CD1c-positive myeloid dendritic cell (primary cell): ENCODE data around the gene CELA3B.
A peak's percentile ranks its signal among the peaks of the same experiment; 100 is the strongest.
"Not testable (repeated sequence)": the region's sequence is repeated elsewhere in the genome, so short reads cannot be mapped to it uniquely, and the experiment has no call there.

Experiments
- DNase-seq: peaks from one replicate; pipeline ENCODE4 v3.0.0-alpha.2; 2016; ENCODE audit errors: extremely low spot score

CELA3B gene

DNA sequence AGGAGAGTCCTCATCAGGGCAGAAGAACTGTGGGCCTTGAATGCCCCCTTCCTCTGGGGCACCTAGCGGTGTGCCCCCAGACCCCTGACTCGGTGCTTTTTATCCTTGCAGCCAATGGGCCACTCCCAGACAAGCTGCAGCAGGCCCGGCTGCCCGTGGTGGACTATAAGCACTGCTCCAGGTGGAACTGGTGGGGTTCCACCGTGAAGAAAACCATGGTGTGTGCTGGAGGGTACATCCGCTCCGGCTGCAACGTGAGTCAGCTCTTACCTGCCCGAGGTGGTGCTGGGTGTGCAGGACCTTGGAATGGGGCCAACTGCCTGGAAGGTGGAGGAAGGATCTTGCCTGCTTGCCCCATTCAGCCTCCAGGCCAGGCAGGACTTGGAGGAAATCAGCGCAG lies 30.4 kb downstream of the CELA3B start:
- not testable (repeated sequence) for DNase-seq

DNA sequence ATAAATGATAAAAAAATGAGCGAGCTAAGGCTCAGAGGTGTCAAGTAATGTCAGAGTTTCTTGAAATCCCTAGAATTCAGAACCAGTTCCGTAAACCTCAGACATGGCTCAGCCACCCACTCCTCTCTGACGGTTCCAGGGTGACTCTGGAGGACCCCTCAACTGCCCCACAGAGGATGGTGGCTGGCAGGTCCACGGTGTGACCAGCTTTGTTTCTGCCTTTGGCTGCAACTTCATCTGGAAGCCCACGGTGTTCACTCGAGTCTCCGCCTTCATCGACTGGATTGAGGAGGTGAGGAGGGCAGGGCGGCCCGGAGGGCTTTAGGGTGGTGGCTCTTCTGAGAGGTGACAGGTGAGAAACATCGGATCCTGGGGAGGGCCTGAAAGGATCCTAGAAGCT lies 32.7 kb downstream of the CELA3B start:
- DNase-seq, result not testable (repeated sequence)

DNA sequence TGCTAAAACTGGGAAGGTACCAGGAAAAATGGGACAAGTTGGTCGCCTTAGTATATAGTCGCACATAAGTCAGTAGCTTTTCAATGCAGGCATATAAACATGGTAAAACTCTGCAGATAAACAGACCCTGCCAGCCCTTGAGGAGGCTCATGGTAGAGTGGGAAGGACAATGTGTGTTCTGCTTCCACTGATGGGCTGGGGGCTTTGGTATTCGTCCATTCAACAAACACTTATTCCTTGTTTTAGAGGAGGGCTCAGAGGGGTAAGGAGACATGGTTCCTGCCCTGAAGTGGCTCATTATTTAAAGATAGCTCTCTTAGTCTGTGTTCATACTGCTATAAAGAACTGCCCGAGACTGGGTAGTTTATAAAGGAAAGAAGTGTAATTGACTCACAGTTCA lies 35.9 kb downstream of the CELA3B start:
- not testable (repeated sequence) for DNase-seq

DNA sequence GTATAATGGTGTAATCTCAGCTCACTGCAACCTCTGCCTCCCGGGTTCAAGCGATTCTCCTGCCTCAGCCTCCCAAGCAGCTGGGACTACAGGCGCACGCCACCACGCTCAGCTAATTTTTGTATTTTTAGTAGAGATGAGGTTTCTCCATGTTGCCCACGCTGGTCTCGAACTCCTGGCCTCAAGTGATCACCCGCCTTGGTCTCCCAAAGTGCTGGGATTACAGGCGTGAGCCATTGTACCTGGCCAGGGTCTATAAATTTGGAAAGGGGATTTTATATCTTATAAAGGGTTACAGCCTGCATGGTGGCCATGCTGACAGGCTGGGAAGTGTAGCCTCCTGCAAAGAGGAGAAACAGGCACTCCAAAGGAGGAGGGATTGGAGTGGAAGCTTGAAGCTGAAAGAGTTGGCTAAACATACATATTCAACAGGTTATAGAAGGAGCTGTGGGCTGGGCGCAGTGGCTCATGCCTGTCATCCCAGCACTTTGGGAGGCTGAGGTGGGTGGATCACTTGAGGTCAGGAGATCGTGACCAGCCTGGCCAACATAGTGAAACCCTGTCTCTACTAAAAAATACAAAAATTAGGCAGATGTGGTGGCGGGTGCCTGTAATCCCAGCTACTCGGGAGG lies 37.9 kb downstream of the CELA3B start:
- DNase-seq, result not testable (repeated sequence)

DNA sequence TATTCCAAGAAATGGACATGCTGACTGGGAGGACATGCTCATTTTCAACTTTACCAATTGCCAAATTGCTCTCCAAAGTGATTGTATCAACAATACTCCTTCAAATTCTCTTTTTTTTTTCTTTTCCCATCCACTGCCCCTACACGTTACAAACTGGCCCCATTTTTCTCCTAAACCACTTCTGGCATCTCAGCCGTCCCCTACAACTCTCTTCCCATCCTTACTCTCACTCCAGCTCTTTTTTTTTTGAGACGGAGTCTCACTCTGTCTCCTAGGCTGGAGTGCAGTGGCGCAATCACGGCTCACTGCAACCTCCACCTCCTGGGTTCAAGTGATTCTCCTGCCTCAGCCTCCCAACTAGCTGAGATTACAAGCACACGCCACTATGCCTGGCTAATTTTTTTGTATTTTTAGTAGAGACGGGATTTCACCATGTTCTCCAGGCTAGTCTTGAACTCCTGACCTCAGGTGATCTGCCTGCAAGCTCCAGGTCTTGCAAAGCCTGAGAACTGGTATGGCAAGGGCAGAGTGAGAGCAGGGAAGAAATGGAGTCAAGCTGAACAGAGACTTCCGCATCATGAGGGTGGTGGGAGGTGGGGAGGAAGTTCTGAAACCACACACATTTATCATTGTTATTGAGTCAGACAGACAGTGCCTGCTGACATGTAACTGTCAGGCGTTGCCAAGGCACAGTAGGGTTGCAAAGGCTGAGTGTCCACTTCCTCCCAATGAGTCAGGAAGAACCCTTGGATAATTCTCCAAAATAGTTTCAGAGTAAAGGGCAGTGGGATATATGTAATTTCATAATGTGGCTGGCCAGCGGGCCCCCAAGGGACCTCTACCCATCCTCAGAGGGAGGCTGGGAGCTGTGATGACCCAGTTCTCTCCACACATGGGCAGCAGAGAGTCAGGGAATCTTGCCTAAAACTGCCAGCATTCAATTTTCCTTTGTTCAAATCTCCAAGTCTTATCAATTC lies 42.0 kb downstream of the CELA3B start:
- peak; percentile 96 for DNase-seq

DNA sequence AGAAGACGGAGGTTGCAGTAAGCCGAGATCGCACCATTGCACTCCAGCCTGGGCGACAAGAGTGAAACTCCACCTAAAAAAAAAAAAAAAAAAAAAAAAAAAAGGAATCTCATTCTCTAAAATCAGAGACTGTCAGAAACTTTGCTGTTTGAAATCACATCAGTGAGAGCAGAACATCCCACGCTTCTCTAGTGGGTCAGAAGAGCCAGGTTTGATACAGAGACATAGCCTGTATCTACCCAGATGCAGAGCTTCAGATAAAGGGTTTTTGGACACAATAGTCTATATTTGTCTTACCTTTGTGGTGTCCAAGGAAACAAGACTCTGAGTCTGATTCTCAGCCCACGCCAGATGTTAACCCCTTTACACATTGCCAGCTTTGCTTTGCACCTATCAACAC lies 44.2 kb downstream of the CELA3B start:
- DNase-seq, result no peak

DNA sequence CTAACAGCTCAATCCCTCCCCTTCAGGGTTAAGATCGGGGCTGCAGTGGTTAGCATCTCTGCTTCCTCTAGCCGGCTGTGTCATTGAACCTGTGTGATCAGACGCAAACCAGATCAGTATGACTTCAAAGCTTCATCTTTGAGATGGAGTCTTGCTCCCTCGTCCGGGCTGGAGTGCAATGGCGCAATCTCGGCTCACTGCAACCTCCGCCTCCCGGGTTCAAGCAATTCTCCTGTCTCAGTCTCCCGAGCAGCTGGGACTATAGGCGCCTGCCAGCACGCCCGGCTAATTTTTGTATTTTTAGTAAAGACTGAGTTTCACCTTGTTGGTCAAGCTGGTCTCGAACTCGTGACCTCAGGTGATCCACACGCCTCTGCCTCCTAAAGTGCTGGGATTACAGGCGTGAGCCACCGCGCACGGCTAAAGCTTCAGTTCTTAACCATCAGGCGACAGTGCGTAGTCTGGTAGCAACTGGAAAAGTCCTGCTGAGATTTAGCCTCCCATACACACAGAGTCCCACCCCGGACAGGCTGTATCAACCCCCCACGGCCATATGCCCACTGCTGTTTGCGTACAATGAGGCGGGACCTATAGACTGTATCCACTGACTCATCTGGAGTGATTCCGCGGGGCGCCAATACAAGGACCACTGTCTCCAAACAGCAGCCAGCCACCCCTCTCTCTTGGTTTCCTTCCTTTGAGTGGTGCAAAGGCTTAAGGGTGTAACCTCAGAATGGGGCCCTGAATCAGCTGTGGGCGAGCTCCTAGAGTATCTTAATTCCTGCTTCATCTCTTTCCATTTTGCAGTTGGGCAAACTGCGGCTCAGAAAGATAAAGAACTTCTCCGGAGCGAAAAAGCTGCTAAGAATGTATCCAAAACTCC lies 47.9 kb downstream of the CELA3B start:
- peak; percentile 74 for DNase-seq

DNA sequence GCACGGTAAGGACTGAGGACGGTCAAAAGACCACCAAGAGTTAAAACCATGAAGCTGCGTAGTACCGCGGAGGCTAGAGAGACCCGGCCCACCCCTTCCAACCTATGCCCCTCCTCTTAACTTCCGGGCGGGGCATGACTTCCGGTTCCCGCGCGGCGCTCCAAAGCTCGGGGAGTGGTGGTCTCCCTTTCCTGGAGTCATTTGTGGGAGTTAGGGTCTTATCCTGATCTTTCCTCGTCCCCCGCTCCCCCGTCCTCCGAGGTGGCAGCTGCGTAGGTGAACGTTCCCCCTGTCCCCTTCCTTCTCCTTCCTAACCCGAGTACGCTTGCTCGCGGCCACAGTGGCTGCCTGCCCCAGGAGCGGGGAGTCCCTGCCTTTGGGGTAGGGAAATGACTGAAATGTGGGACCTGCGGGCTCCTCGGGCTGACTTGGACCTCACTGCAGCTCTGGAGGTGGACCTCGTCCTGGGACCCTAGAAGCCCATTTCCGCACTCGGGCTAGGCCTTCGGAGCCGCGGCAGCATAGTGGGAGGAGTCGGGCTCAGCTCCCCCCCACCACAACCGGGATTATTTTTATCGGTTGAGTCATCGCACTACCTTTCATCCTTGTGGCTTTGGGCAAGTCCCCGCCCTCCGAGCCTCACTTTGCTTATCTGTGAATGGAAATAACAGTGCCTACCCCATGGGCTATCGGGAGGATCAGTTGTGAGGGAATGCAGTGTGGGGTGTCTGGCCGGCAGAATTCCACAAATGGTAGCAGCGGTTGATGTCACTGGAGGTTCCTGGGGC lies 48.7 kb downstream of the CELA3B start:
- peak; percentile 90 for DNase-seq

DNA sequence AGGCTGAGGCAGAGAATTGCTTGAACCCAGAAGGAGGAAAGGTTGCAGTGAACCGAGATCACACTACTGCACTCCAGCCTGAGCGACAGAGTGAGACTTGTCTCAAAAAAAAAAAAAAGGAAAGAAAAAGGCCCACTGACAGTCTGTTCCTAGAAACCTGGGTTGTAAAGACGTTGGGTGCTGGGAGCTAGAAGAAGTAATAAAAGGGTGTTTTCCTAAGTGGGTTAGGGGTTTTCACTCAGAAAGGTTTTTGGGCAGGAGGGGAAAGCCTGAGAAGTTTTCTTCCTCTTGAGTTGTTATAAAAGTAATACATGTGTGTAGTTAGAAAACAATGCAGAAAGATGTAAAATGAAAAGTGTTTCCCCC lies 50.1 kb downstream of the CELA3B start:
- no peak for DNase-seq

DNA sequence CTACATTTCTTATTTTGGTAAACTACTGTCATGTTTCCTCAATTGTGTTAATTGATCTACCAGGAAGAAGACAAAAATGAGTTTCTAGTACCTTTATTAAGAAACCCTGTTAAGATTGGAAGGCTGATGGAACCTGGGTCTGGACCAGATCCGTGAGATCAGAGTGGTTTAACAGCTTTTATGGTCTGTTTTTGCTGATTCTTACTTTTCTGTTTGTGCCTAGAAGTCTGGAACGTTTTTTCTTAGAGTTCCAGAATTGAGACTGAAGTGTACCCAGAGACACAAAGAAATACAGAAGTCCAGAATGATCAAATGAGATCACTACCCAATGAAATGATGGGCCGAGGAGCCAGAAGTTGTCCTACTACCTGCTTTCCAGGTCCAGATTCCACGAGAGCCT lies 53.2 kb downstream of the CELA3B start:
- DNase-seq, result no peak

DNA sequence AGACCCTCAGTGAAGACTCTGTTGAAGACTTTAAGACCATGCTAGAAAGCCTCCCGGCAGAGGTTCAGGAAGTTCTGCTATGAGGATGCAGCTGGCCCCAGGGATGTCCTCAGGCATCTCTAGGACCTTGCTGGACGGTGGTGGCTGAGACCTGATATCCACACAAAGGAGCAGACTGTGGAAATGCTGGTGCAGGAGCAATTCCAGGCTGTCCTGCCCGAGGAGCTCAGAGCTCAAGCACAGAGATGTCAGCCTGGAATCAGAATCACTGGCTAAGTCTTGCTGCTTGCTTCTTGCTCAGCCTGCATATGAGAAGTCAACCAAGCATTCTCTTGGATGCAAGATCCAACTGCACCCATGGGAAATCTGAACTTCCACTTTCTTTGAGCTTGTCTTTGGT lies 53.7 kb downstream of the CELA3B start:
- no peak for DNase-seq

DNA sequence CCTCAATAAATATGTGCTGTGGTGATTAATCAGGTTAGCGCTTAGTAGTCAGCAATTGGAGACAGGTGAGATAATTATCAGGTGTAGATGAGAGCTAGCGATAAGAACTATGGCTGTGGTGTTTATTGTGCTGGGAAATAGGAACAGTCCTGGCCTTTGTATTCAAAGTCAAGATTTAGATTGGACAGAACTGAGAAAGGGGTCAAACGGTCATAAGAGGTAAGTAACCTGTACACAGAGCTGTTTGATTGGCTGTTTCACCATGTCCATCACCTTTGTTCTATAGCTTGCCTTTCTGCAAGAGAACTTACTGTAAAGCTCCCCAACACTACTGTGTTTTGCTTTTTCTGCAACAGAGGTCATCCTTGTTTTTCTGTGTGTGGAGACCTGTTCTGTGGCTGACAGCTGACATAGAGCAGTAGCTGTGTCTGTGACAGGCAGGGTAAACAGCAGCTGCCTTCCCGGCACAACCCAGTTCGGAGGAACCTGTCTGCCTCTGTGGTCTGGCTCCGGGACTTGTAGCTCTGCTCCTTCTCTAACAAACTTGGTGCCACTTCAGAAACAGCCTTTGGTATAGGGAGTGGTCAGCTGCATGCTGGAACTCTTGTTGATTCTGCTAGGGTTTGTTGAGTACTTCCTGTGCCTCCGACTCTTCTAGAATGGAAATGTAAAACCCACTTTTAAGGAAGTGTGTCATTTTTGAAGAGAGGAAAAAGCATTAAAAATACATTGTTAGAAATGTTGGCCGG lies 54.6 kb downstream of the CELA3B start:
- DNase-seq, result peak; percentile 48

DNA sequence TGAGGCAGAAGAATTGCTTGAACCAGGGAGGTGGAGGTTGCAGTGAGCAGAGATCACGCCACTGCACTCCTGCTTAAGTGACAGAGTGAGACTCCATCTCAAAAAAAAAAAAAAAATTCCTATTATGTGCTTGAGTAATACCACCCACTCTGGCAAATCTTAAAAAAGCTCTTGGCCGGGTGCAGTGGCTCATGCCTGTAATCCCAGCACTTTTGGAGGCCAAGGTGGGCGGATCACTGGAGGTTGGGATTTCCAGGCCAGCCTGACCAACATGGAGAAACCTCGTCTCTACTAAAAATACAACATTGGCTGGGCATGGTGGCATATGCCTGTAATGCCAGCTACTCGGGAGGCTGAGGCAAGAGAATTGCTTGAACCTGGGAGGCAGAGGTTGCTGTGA lies 58.0 kb downstream of the CELA3B start:
- DNase-seq, result not testable (repeated sequence)

DNA sequence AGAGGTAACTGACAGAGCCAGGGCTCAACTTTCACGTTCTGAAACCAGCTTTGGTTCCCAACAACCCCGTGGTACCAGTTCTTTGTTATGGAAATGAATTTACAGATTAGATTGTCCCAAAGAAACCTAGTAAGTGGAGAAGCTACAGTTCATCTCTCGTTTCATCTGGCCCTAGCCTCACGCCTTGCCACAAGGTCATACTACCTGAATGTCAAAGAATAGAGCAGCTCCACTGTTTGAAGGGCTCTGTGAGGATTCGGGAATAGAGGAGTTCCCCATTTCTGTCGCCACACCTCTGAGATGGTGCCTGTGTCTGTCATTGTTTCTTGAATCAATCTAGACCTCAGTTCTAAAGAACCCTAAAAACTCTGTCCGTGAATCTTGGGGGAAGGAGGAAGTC lies 60.7 kb downstream of the CELA3B start:
- DNase-seq, result peak; percentile 47

DNA sequence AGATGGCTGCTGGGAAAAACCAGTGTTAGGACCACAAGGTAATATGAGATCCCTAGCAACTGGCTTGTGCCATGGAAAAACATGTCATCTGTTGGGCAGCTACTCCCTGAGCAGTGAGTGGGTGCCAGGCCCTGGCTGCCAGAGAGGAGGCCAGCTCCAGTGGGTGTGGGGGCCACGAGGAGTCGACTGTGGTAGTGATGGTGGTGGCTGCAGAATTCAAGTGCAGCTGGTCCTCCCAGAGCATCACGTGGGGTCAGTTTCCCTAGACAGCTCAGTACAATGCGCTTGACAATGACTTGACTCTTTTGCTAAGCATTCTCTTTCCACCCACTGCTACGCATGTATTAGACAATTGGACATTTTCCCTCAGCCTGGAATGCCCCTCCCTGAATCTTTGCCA lies 61.2 kb downstream of the CELA3B start:
- DNase-seq, result peak; percentile 32
